Caco-2 (cell line): ENCODE measurements around the gene RAB15. TPM values are rescaled to one million over a fixed set of nuclear protein-coding genes. Genes with fewer than 3 reads are reported as not detected.

Experiments used
- BruUV-seq: library from RNA; stranded (reverse); fragments of 400-500 nt; replicated peaks from 2 replicates; lab custom pipeline; 2021; lab: Mats Ljungman, UMichigan
- CTCF ChIA-PET: fragments of 300-600 bp; sonication (Branson Sonifier 250); formaldehyde crosslinking; loops from one replicate; lab custom pipeline; 2022; ENCODE audit warnings: antibody characterized with exemption; lab: Charles Lee
- POLR2A ChIA-PET: fragments of 300-600 bp; sonication (Branson Sonifier 250); formaldehyde crosslinking; loops from one replicate; lab custom pipeline; 2022; ENCODE audit warnings: antibody characterized with exemption; lab: Charles Lee
- DNase-seq, 2 experiments: peaks; one replicate each; pipeline versions ENCODE4 v3.0.0 to v3.0.0-alpha.2; 2020 to 2022
- H3K27me3 ChIP-seq: replicated peaks from 2 replicates; pipeline ENCODE4 v1.6.0; 2011; ENCODE audit warnings: low read length; ENCODE audit not compliant: control insufficient read depth, insufficient read depth
- H3K36me3 ChIP-seq: 2 replicates; pipeline ENCODE4 v1.5.1; 2011; ENCODE audit warnings: low read length; ENCODE audit not compliant: control insufficient read depth, insufficient read depth
- H3K4me1 ChIP-seq: fragments of 250-450 bp; sonication (Bioruptor Pico); 2 replicates; pipeline ENCODE4 v1.5.1; 2020; ENCODE audit warnings: mild to moderate bottlenecking
- H3K4me3 ChIP-seq: 2 replicates; pipeline ENCODE4 v1.5.1; 2011; ENCODE audit warnings: low read depth, mild to moderate bottlenecking, control low read depth, low read length
- H3K9me3 ChIP-seq: fragments of 250-450 bp; sonication (Bioruptor Pico); 2 replicates; pipeline ENCODE4 v1.5.1; 2020; ENCODE audit warnings: mild to moderate bottlenecking, moderate library complexity
- H3K27ac Mint-ChIP-seq: one replicate; pipeline ENCODE4 v1.8.0; 2022; ENCODE audit warnings: mixed read lengths; ENCODE audit not compliant: unreplicated experiment
- H3K27me3 Mint-ChIP-seq: one replicate; pipeline ENCODE4 v1.8.0; 2022; ENCODE audit warnings: mixed read lengths; ENCODE audit not compliant: insufficient read depth, unreplicated experiment
- H3K36me3 Mint-ChIP-seq: one replicate; pipeline ENCODE4 v1.8.0; 2022; ENCODE audit warnings: mild to moderate bottlenecking, mixed read lengths; ENCODE audit not compliant: insufficient read depth, unreplicated experiment
- H3K4me1 Mint-ChIP-seq: one replicate; pipeline ENCODE4 v1.8.0; 2022; ENCODE audit warnings: low read depth, mixed read lengths; ENCODE audit not compliant: unreplicated experiment
- H3K4me3 Mint-ChIP-seq: one replicate; pipeline ENCODE4 v1.8.0; 2022; ENCODE audit warnings: mild to moderate bottlenecking, moderate library complexity, mixed read lengths; ENCODE audit not compliant: unreplicated experiment
- H3K9me3 Mint-ChIP-seq: one replicate; pipeline ENCODE4 v1.8.0; 2022; ENCODE audit warnings: mixed read lengths; ENCODE audit not compliant: unreplicated experiment
- CTCF ChIP-seq, 2 experiments: fragments of 200-600 bp in 1 of 2; IDR thresholded peaks; 1 replicate in 1 of 2; 2 replicates in 1 of 2; pipeline versions ENCODE4 v1.5.1 to v1.8.0; 2011 to 2022; ENCODE audit warnings: antibody characterized with exemption in 1 of 2, control low read depth in 1 of 2, inconsistent platforms in 1 of 2, low read depth in 1 of 2, low read length in 1 of 2, mild to moderate bottlenecking in 1 of 2, moderate library complexity in 1 of 2; ENCODE audit not compliant: insufficient read depth in 1 of 2, severe bottlenecking in 1 of 2, unreplicated experiment in 1 of 2
- intact Hi-C: fragments of 100-400 bp; cut with micrococcal nuclease; formaldehyde crosslinking; loops from one replicate; pipeline ENCODE4 v1.10.0; 2022; ENCODE audit not compliant: unreplicated experiment
- total RNA-seq: library from RNA; stranded (reverse); gene quantifications from 2 replicates; pipeline ENCODE4 v1.2.3, GENCODE V29; 2022

RAB15 gene
- total RNA-seq, 1 experiment from 2014 or later, result 92.5 TPM

- H3K36me3 Mint-ChIP-seq, result peaks cover 16% of the 10 kb centered on the region
- no peaks in the 10 kb centered on the region for H3K27me3 Mint-ChIP-seq
- H3K36me3 ChIP-seq, result no peaks in the 10 kb centered on the region
- no peak overlapping the region for H3K4me3 Mint-ChIP-seq
- BruUV-seq, result no TSS peak
- intact Hi-C loops, result no loop called here
- H3K27ac Mint-ChIP-seq, result no peak overlapping the region
- H3K4me3 ChIP-seq, result no peak overlapping the region
- no peak for TF ChIP-seq CTCF (IDR thresholded peaks at IDR 0.05; ENCODE audit: insufficient read depth in 1 of 2, low read depth in 1 of 2, low read length in 1 of 2, severe bottlenecking in 1 of 2, unreplicated experiment in 1 of 2)
- H3K4me1 ChIP-seq, result peaks cover 3% of the 10 kb centered on the region
- ChIA-PET POLR2A (no interaction called here), CTCF (no interaction called here)
- H3K27me3 ChIP-seq, result no peaks in the 10 kb centered on the region
- H3K9me3 Mint-ChIP-seq, result no peaks in the 10 kb centered on the region
- no peaks in the 10 kb centered on the region for H3K9me3 ChIP-seq
- peaks cover 18% of the 10 kb centered on the region for H3K4me1 Mint-ChIP-seq
- no peak for DNase-seq
These were observed 51.7 kb downstream of the RAB15 start for GRCh38 chr14:64920465-64920864.

GRCh38 chr14:64919618-64920017, 52.5 kb downstream of the RAB15 start:
- POLR2A ChIA-PET, result no interaction called here
- BruUV-seq, result no TSS peak
- H3K4me3 ChIP-seq, result no peak overlapping the region
- no peaks in the 10 kb centered on the region for H3K36me3 ChIP-seq
- Mint-ChIP-seq H3K4me3 (no peak overlapping the region), H3K27me3 (no peaks in the 10 kb centered on the region), H3K9me3 (no peaks in the 10 kb centered on the region), H3K4me1 (peaks cover 24% of the 10 kb centered on the region), H3K36me3 (peaks cover 20% of the 10 kb centered on the region), H3K27ac (no peak overlapping the region)
- intact Hi-C loops, result no loop called here
- no peaks in the 10 kb centered on the region for H3K9me3 ChIP-seq
- H3K27me3 ChIP-seq, result no peaks in the 10 kb centered on the region
- DNase-seq, result no peak
- CTCF ChIA-PET, result no interaction called here
- no peak for TF ChIP-seq CTCF (IDR thresholded peaks at IDR 0.05; ENCODE audit: insufficient read depth in 1 of 2, low read depth in 1 of 2, low read length in 1 of 2, severe bottlenecking in 1 of 2, unreplicated experiment in 1 of 2)
- peaks cover 7% of the 10 kb centered on the region for H3K4me1 ChIP-seq

GRCh38 chr14:64919215-64919614, 52.9 kb downstream of the RAB15 start:
- no peak for DNase-seq
- Mint-ChIP-seq H3K27ac (no peak overlapping the region), H3K36me3 (peaks cover 20% of the 10 kb centered on the region), H3K27me3 (no peaks in the 10 kb centered on the region), H3K4me1 (peaks cover 24% of the 10 kb centered on the region), H3K9me3 (no peaks in the 10 kb centered on the region), H3K4me3 (no peak overlapping the region)
- Histone ChIP-seq H3K4me1 (peaks cover 7% of the 10 kb centered on the region), H3K27me3 (no peaks in the 10 kb centered on the region), H3K36me3 (no peaks in the 10 kb centered on the region), H3K4me3 (no peak overlapping the region), H3K9me3 (no peaks in the 10 kb centered on the region)
- ChIA-PET CTCF (no interaction called here), POLR2A (no interaction called here)
- intact Hi-C loops, result no loop called here
- BruUV-seq, result no TSS peak
- TF ChIP-seq CTCF (IDR thresholded peaks at IDR 0.05; ENCODE audit: insufficient read depth in 1 of 2, low read depth in 1 of 2, low read length in 1 of 2, severe bottlenecking in 1 of 2, unreplicated experiment in 1 of 2), result no peak
